Thyroid gland (tissue), 4 donors: ENCODE data around the gene TAF1B.

Experiments used
- CTCF ChIP-seq, 6 experiments: fragments of 200-600 bp in 3 of 6; fragments of 450-650 bp in 3 of 6; sonication (generic) in 3 of 6; IDR thresholded peaks; one replicate each; pipeline ENCODE4 v1.5.1; 2016 to 2019; ENCODE audit warnings: antibody characterized with exemption in 6 of 6, mild to moderate bottlenecking in 2 of 6, inconsistent platforms in 1 of 6, moderate library complexity in 1 of 6
- POLR2A ChIP-seq, 2 donors: fragments of 450-650 bp; IDR thresholded peaks; one replicate each; pipeline ENCODE4 v1.6.1; 2017; ENCODE audit warnings: antibody characterized with exemption in 2 of 2, mild to moderate bottlenecking in 2 of 2, moderate library complexity in 1 of 2

GRCh38 chr2:9846554-9846953 lies 3.3 kb downstream of the TAF1B start:
- TF ChIP-seq CTCF (IDR thresholded peaks at IDR 0.05) (no peak), POLR2A (IDR thresholded peaks at IDR 0.05) (no peak)
